NCI-H2107 (cell line): ENCODE data around the gene PTCRA.

Experiments used
- DNase-seq: peaks from one replicate; lab custom pipeline; 2025; lab: John Stamatoyannopoulos, UW

Gene PTCRA

GRCh38 chr6:42904467-42904866, 11.4 kb upstream of the PTCRA start:
- DNase-seq: no peak

- no peak for DNase-seq
Measured at GRCh38 chr6:42907336-42907735, 8.5 kb upstream of the PTCRA start.

- DNase-seq: no peak
Measured at GRCh38 chr6:42909835-42910234, 6.0 kb upstream of the PTCRA start.

DNA sequence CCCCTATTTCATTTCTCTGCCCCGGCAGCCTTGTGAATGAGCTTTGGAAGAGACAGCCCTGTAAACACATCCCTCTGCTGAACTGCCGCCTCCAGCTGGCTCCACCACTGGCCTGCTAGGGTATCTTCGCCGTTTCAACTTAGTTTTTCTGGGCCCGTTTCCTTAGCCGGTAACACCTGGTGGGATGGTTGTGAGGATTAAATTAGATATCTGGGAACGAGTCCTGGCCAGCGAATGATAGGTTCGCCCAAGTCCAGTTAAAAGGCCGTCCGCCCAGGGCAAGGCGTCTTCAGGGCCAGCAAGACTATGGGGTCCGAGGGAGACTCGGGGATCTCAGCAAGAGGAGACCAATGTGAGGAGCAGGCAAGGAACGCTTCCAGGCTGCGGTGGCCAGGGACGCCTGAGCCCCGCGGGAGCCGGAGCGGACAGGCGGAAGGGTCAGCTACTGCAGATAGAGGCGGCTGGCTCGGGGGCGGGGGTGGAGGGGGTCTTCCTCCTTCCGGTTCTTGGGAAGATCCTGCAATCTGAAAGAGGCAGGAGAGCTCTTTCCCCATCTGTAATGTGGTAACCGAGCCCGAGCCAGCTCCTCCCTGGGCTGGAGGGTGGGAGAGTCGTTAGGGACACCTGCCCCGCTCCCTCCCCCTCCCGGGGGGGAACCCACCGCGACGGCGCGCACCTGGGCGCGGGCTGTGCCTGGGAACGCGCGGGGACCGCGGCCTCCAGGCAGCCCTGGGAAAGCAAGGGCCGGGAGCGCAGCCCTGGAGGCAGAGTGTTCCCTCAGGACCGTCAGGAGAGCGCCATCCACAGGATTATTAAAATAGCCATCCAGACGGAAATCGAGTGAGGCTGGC, 4.5 kb upstream of the PTCRA start:
- DNase-seq: no peak

DNA sequence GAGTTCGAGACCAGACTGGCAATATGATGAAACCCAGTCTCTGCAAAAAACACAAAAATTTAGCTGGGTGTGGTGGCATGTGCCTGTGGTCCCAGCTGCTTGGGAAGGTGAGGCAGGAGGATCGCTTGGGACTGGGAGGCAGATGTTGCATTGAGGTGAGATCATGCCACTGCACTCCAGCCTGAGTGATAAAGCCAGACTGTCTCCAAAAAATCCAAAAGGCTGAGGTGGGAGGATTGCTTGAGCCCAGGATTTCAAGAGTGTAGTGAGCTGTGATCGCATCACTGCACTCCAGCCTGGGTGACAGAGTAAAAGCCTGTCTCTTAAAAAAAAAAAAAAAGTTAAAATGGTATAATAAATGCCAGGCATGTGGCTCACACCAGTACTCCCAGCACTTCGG, 1.3 kb upstream of the PTCRA start:
- no peak for DNase-seq

DNA sequence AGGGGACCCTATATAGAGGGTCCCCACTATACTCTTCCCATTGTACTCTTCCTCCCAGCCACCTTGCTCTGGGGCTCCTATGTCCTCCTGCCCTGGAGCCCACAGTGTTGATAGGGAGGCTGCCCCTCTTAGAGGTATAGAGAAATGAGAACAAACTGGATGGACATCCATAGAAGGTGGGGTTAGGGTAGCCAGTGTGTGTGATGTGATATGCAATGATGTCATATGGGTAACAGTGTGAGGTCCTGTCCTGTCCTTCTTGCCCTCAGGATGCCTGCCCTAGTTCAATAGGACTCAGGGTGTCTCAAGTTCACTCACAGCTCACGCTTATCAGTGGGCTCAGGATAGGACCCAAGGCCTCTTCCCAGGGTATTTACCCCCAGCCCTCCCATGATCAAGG, 435 bp downstream of the PTCRA start:
- DNase-seq: no peak

DNA sequence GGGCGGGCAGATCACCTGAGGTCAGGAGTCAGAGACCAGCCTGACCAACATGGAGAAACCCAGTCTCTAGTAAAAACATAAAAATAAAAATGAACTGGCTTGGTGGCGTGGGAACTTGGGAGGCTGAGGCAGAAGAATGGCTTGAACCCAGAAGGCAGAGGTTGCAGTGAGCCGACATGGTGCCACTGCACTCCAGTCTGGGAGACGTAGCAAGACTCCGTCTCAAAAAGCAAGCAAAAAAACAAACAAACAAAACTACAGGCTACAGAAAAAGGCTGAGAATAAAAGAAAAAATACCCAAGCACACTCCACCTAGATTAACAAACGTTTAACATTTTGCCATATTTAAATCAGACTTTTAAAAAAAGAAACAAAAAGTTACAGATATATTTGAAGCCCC, 5.9 kb downstream of the PTCRA start:
- DNase-seq: no peak

GRCh38 chr6:42923666-42924065, 7.8 kb downstream of the PTCRA start:
- no peak for DNase-seq

DNA sequence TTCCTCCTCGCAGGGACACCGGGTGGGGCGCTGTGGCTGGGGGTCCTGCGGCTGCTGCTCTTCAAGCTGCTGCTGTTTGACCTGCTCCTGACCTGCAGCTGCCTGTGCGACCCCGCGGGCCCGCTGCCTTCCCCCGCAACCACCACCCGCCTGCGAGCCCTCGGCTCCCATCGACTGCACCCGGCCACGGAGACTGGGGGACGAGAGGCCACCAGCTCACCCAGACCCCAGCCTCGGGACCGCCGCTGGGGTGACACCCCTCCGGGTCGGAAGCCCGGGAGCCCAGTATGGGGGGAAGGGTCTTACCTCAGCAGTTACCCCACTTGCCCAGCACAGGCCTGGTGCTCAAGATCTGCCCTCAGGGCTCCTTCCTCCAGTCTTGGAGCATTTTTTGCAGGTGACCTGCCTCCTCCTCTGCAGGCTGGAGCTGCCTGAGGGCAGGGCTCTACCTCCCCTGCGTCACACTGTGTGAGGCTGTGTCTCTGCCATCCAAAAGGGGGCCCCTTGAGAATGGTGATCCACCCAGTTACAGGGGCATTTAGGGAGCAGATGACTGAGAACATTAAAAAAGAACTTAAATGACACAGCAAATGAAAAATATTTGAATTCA, 9.5 kb downstream of the PTCRA start:
- DNase-seq: no peak

DNA sequence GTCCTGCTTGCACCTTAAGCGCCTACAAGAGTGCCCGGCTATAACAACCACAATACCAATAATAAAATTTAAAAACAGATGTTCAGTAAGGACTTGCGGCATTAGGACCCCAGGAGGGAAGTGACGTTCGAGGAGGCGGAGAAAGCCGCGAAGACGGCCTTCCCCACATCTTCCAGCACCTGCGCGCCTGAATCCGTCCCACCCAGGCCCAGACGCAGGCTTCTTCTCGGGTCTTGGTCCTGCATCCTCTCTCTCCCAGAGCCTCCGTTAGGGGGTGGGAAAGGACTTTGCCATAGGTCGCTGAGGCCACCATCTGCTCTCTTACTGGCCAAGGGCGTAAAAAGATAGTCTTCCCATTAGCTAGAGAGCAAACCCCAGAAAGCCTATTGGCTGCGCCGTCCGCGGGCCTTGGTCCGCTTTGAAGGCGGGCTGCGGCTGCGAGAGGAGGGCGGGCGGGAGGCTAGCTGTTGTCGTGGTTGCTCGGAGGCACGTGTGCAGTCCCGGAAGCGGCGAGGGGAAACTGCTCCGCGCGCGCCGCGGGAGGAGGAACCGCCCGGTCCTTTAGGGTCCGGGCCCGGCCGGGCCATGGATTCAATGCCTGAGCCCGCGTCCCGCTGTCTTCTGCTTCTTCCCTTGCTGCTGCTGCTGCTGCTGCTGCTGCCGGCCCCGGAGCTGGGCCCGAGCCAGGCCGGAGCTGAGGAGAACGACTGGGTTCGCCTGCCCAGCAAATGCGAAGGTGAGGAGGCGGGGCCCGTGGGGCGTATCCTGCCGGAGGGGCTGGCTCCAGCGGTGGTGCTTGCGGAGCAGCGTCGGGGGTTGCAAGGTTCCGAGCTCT, 13.3 kb downstream of the PTCRA start, which contains the start of gene CNPY3:
Gene CNPY3 (plus strand): TSS at position 495 of the 835 bp plus-strand sequence. CDS start 91 bp downstream, at position 586.
- peak; percentile 70 for DNase-seq

DNA sequence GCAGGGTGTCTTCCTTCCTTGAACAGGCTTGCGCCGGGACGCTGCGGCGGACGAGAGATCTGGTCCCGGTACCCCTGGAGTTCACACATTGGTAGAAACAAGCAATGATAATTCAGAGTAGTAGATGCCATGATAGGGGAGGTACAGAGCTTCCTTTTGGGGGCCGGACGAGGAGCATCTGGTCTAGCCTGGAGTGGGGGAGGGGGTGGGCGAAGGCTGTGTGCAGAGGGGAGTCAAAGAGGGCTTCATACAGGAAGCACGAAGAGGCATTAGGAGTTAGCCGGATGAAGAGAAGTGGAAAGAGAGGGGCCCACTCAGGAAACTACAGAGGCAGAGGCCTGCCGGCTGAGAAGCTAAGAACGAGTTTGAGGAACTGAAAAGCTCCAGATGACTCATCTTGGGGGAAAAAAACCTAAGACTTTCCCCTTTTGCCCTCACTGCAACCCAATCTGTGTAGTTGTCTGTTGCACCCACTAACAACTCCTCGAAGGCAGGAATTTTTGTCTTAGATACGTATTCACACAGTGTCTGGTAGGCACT, 14.0 kb downstream of the PTCRA start:
- DNase-seq: no peak

GRCh38 chr6:42932412-42932811, 16.6 kb downstream of the PTCRA start:
- DNase-seq: no peak

DNA sequence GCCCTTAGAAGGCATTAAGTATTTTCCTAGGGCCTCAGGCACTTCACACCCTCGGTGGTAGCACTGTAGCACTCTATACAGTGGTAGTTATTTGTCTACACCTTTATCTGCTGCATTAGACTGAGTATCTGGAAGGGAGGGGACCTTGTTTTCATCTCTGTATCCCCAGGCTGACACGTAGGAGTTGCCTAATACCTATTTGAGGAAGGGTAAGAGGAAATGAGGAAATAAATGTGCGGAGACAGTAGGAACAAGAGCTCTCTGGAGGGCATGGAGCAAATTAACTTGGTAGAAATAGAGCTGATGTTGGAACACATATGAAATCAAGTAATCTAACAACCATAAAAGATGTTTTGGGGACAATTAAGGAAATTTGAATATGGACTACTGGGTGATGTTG, 17.4 kb downstream of the PTCRA start:
- DNase-seq: no peak

GRCh38 chr6:42935322-42935721, 19.5 kb downstream of the PTCRA start:
- DNase-seq: no peak

- DNase-seq: no peak
Measured at GRCh38 chr6:42936398-42936797, 20.5 kb downstream of the PTCRA start.

DNA sequence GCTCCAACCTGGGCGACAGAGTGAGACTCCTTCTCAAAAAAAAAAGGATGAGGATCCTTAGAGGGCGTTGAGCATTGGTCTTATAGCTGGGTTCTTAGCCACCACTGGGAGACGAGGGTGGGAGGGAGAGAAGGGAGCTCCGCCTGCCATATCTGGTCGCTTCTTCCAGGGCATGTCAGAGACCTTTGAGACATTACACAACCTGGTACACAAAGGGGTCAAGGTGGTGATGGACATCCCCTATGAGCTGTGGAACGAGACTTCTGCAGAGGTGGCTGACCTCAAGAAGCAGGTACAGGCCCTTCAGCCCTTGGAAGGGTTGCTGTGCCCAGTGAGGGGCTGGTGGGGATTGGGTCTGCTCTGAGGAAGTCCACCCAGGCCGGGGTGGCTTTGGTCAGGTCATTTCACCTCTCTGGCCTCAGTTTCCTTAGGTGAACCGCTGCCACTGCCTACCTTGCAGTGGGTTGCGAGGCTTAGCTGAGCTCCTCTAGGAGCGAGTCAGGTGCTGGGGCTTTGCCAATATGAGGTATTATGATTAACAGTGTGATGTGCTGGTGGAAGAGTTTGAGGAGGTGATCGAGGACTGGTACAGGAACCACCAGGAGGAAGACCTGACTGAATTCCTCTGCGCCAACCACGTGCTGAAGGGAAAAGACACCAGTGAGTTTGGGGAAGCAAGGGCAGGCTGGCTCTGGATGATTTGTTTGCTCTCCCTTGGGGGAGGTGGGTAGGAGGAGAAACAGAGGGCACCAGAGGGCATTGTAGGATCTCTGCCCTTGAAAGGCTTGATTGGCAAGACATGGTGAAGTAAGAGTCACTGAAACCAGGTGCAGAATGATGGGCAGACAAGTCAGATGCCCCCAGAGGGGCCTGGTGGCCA, 21.9 kb downstream of the PTCRA start:
- DNase-seq: no peak

DNA sequence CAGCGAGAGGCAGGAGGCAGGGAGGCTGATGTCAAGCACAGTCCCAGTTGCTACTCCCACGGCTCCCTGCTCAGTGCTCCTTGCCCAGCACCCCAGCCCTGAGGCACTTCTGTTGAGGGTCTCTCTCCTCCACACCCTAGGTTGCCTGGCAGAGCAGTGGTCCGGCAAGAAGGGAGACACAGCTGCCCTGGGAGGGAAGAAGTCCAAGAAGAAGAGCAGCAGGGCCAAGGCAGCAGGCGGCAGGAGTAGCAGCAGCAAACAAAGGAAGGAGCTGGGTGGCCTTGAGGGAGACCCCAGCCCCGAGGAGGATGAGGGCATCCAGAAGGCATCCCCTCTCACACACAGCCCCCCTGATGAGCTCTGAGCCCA, 22.6 kb downstream of the PTCRA start:
- DNase-seq: no peak

DNA sequence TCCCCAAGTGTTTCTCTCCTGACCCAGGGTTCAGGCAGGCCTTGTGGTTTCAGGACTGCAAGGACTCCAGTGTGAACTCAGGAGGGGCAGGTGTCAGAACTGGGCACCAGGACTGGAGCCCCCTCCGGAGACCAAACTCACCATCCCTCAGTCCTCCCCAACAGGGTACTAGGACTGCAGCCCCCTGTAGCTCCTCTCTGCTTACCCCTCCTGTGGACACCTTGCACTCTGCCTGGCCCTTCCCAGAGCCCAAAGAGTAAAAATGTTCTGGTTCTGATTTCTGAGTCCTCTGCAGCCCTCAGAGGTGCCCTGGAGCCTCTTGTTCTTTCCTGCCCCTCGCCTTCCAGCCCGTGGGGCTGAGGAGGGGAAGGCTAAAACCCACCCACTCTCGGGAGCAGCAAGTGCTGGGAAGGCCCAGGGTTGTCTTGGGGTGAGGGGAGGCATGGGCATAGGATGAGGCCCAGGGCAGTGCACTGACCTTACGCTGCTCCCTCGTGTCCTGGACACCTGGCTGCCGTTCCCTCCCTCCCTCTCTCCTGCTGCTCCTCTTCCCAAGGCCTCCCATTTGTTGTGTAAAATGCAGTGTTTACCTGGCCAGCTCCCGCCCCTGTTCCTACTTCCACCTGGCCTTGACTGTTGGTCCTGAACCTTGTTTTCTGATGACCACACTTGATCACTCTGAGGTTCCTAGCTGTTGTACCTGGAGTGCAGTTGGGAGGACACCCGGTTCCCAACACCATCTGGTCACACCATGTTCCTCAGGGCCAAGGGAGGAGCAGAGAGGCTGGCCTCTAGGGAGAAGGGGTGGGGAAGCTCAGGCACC, 23.3 kb downstream of the PTCRA start:
- DNase-seq: no peak

- no peak for DNase-seq
Measured at GRCh38 chr6:42939810-42940167, 23.9 kb downstream of the PTCRA start.

DNA sequence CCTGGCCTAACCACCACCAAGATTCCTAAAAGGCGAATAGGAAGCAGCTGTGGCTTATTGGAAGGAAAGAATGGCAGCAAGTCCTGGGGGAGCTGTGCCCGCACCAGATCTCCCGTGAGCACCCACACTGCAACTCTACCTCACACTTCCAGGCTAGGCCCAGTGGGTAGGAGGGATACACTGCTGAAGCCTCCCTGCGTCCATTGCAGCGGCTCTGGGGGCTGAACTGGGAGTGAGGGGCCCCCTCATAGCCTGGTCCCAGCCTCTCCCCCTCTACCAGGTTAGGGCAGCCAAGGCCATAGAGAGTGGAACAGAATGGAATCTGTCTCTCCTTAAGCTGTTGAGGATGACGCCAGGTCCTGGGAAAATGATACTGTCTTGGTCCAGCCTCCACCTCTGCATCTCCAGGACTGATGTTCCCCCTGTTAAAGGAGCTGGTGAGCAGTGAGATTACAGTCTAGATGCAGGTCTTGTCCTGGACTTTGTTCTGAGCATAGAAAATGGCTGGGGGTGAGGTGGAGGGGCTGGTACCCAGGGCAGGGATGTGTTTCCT, 24.7 kb downstream of the PTCRA start:
- no peak for DNase-seq
